Spleen (tissue), 7 donors: Measurements from ENCODE around the gene RNFT2.

ENCODE experiments used
- CTCF ChIP-seq, 11 experiments: fragments of 200-600 bp in 7 of 11; fragments of 450-650 bp in 4 of 11; sonication (generic) in 4 of 11; IDR thresholded peaks in 8 of 11; conservative IDR thresholded peaks in 3 of 11; 1 replicate in 7 of 11; 2 replicates in 4 of 11; pipeline versions ENCODE4 v1.4.0 to v1.8.0; 2016 to 2021; ENCODE audit warnings: antibody characterized with exemption in 11 of 11, inconsistent platforms in 4 of 11, mild to moderate bottlenecking in 1 of 11
- POLR2A ChIP-seq, 3 donors: fragments of 450-650 bp; IDR thresholded peaks; one replicate each; pipeline ENCODE4 v1.5.1; 2017; ENCODE audit warnings: antibody characterized with exemption in 3 of 3, mild to moderate bottlenecking in 1 of 3
- donor health status: DM: no; HTN: no; CAD: no; lungs with moderate emphysema.
- donor health status: DM: no; HTN: no; CAD: no.
- donor health status: DM: no; HTN: no; CAD: no.

DNA sequence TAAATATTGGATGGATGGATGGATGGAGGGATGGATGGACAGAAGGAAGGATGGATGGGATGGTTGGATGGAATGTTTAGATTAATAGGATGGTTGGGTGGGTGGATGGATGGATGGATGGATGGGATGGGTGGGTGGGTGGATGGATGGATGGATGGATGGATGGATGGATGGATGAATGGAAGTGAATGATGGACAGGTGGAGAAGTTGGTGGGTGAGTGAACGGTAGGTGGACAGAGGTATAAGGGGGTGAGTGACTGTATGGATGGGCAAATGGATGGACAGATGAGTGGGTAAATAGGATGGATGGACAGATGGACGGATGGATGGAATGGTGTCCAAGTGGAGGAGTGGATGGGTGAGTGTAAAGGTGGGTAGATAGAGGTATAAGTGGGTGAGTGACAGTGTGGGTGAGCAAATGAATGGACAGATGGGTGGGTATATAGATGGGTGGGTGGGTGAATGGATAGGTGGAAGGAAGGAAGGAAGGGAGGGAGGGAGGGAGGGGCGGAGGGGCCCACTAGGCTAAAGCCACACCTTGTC is 101.2 kb downstream of the RNFT2 start:
- TF ChIP-seq CTCF (IDR thresholded peaks at IDR 0.05 in 8 of 11, conservative IDR thresholded peaks at IDR 0.05 in 3 of 11) (no peak), POLR2A (IDR thresholded peaks at IDR 0.05) (no peak)
